Measurements from ENCODE around the gene FAM72C. TPM values are rescaled to one million over a fixed set of nuclear protein-coding genes. Genes with fewer than 3 reads are reported as not detected.
"Not testable (repeated sequence)": the region's sequence is repeated elsewhere in the genome, so short reads cannot be mapped to it uniquely, and the experiment has no call there.

FAM72C gene
- total RNA-seq, 2 experiments from 2014 or later = 18.0 to 44.9 TPM

DNA sequence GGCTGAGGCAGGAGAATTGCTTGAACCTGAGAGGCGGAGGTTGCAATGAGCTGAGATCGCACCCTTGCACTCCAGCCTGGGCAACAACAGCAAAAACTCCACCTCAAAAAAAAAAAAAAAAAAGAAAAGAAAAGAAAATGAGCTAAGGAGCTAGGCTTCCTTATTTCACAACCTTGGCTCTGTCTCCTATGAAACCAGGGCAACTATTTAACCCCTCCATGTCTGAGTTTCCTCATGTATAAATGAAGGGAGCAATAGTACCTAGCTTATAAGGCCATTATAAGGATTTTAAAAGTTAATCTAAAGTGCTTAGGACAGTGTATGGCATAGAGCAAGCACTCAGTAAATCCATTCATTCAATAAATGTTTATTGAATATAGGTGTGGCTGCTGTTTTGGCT is 32.9 kb downstream of the FAM72C start:
- H3K36me3 ChIP-seq (ENCODE audit: insufficient read depth, low read length); CTCF ChIA-PET (ENCODE audit: unreplicated experiment); POLR2A ChIA-PET; intact Hi-C loops (cut with micrococcal nuclease; ENCODE audit: unreplicated experiment); H3K4me2 ChIP-seq (ENCODE audit: low read length); H2AFZ ChIP-seq (ENCODE audit: low read length); H4K20me1 ChIP-seq (ENCODE audit: insufficient read depth, low read length); H3K27ac ChIP-seq (ENCODE audit: low read depth, low read length, poor library complexity, severe bottlenecking); BruUV-seq (replicated peaks); H3K9me2 ChIP-seq (ENCODE audit: insufficient read depth, low read length); H3K4me1 ChIP-seq (ENCODE audit: insufficient read depth, low read length, poor library complexity, severe bottlenecking); H3K4me3 ChIP-seq (ENCODE audit: low read depth, low read length, poor library complexity, severe bottlenecking); H3K9me3 ChIP-seq (ENCODE audit: low read length); DNase-seq (ENCODE audit: low spot score); H3K79me2 ChIP-seq (ENCODE audit: insufficient read depth, low read depth, low read length): not testable (repeated sequence)

DNA sequence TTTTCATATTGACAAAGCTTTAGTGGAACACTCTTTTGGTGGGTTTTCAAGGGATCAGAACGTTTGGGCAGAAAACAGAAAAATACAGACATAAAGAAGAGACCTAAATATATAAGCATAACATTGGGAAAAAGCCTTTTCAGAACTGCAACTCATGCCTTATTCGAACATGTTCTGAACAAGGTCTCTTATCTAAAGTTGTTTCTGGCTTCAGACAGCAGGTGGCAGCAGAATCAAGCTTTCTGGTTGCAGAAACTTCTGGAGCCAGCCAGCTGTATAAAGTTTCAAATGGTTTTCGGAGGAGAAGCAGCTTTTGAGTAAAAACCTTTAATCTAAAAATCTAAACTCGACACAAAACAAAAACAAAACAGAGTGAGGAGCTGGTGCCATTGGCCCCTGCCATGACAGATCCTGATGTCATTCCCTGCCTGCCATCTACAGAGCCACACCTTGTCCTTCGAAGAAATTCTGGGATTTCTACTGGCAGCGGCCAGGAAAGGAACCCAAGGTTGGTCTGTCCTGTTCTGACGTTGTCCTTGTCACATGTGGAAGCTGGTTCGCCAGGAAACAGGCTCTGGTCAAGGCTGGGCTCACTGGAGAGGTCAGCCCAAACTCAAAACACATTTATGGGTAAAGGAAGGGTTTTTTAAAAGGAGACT is 35.2 kb downstream of the FAM72C start:
- H3K36me3 ChIP-seq (ENCODE audit: insufficient read depth, low read length); intact Hi-C loops (cut with micrococcal nuclease; ENCODE audit: unreplicated experiment); H3K4me1 ChIP-seq (ENCODE audit: insufficient read depth, low read length, poor library complexity, severe bottlenecking); BruUV-seq (replicated peaks); H3K27ac ChIP-seq (ENCODE audit: low read depth, low read length, poor library complexity, severe bottlenecking); H3K4me2 ChIP-seq (ENCODE audit: low read length); H2AFZ ChIP-seq (ENCODE audit: low read length); H4K20me1 ChIP-seq (ENCODE audit: insufficient read depth, low read length); CTCF ChIA-PET (ENCODE audit: unreplicated experiment); POLR2A ChIA-PET; H3K4me3 ChIP-seq (ENCODE audit: low read depth, low read length, poor library complexity, severe bottlenecking); H3K79me2 ChIP-seq (ENCODE audit: insufficient read depth, low read depth, low read length); H3K9me3 ChIP-seq (ENCODE audit: low read length); H3K9me2 ChIP-seq (ENCODE audit: insufficient read depth, low read length): not testable (repeated sequence)
- DNase-seq (ENCODE audit: low spot score) = peak; percentile 37
- TF ChIP-seq, protein P1, sequence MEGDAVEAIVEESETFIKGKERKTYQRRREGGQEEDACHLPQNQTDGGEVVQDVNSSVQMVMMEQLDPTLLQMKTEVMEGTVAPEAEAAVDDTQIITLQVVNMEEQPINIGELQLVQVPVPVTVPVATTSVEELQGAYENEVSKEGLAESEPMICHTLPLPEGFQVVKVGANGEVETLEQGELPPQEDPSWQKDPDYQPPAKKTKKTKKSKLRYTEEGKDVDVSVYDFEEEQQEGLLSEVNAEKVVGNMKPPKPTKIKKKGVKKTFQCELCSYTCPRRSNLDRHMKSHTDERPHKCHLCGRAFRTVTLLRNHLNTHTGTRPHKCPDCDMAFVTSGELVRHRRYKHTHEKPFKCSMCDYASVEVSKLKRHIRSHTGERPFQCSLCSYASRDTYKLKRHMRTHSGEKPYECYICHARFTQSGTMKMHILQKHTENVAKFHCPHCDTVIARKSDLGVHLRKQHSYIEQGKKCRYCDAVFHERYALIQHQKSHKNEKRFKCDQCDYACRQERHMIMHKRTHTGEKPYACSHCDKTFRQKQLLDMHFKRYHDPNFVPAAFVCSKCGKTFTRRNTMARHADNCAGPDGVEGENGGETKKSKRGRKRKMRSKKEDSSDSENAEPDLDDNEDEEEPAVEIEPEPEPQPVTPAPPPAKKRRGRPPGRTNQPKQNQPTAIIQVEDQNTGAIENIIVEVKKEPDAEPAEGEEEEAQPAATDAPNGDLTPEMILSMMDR (conservative IDR thresholded peaks at IDR 0.05; ENCODE audit: low read length) = peak; percentile 44; the same call in 1 of the 2 replicates

DNA sequence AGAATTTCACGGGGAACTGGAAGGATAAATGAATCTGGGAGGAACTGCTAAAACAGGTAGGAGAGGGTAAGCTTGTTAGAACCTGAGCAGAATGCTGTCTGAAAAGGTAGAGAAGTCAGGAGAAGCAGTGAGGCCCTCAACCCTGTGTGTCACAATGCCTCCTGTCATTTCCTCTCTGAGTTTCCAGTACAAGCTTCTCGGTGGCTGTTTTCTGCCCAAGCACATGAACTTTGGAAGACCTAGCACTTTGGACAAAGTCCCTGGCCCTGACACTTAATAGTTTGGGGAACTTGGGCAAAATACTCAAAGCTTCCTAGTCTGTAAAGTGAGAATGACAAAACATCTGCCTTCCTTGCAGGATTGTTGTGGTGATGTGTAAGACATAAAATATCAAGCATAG is 52.7 kb downstream of the FAM72C start:
- H3K4me1 ChIP-seq (ENCODE audit: insufficient read depth, low read length, poor library complexity, severe bottlenecking); BruUV-seq (replicated peaks); CTCF ChIA-PET (ENCODE audit: unreplicated experiment); H3K4me3 ChIP-seq (ENCODE audit: low read depth, low read length, poor library complexity, severe bottlenecking); H3K36me3 ChIP-seq (ENCODE audit: insufficient read depth, low read length); H2AFZ ChIP-seq (ENCODE audit: low read length); DNase-seq (ENCODE audit: low spot score); H3K9me3 ChIP-seq (ENCODE audit: low read length); intact Hi-C loops (cut with micrococcal nuclease; ENCODE audit: unreplicated experiment); H3K27ac ChIP-seq (ENCODE audit: low read depth, low read length, poor library complexity, severe bottlenecking); H4K20me1 ChIP-seq (ENCODE audit: insufficient read depth, low read length); H3K79me2 ChIP-seq (ENCODE audit: insufficient read depth, low read depth, low read length); H3K4me2 ChIP-seq (ENCODE audit: low read length); H3K9me2 ChIP-seq (ENCODE audit: insufficient read depth, low read length); POLR2A ChIA-PET: not testable (repeated sequence)

DNA sequence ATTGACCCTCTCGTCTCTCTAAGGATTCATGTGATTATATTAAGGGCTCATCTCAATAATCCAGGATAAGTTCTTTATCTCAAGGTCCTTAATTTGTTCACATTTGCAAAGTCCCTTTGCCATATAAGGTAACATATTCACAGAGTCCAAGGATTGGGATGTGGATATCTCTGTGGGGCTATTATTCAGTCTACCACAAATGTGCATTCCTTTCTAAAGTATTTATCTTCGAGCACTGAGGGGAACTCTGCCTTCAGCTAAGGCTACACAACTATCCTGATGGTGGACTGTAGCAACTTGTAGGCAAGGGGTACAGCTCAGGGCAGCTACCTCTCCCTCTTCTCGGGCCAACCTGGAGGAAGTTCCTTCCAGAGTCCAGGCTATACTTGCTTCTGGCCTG is 53.2 kb downstream of the FAM72C start:
- H4K20me1 ChIP-seq (ENCODE audit: insufficient read depth, low read length); H3K4me3 ChIP-seq (ENCODE audit: low read depth, low read length, poor library complexity, severe bottlenecking); H3K4me1 ChIP-seq (ENCODE audit: insufficient read depth, low read length, poor library complexity, severe bottlenecking); H3K36me3 ChIP-seq (ENCODE audit: insufficient read depth, low read length); CTCF ChIA-PET (ENCODE audit: unreplicated experiment); BruUV-seq (replicated peaks); H3K4me2 ChIP-seq (ENCODE audit: low read length); H3K27ac ChIP-seq (ENCODE audit: low read depth, low read length, poor library complexity, severe bottlenecking); POLR2A ChIA-PET; H3K79me2 ChIP-seq (ENCODE audit: insufficient read depth, low read depth, low read length); H3K9me3 ChIP-seq (ENCODE audit: low read length); H2AFZ ChIP-seq (ENCODE audit: low read length); DNase-seq (ENCODE audit: low spot score); intact Hi-C loops (cut with micrococcal nuclease; ENCODE audit: unreplicated experiment); H3K9me2 ChIP-seq (ENCODE audit: insufficient read depth, low read length): not testable (repeated sequence)

DNA sequence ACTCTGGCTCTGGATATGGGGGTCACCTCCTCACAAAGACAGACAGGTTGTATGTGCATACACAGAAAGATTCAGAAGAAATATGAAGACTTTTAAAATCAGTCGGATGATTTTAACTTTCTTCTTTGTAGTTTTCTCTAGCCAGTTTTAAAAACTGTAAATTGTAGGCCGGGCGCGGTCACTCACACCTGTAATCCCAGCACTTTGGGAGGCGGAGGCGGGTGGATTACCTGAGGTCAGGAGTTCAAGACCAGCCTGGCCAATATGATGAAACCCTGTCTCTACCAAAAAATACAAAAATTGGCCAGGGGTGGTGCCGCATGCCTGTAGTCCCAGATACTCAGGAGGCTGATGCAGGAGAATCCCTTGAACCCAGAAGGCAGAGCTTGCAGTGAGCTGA is 58.1 kb downstream of the FAM72C start:
- CTCF ChIA-PET (ENCODE audit: unreplicated experiment); H3K9me3 ChIP-seq (ENCODE audit: low read length); BruUV-seq (replicated peaks); POLR2A ChIA-PET; H3K27ac ChIP-seq (ENCODE audit: low read depth, low read length, poor library complexity, severe bottlenecking); DNase-seq (ENCODE audit: low spot score); H3K4me1 ChIP-seq (ENCODE audit: insufficient read depth, low read length, poor library complexity, severe bottlenecking); H3K9me2 ChIP-seq (ENCODE audit: insufficient read depth, low read length); intact Hi-C loops (cut with micrococcal nuclease; ENCODE audit: unreplicated experiment); H3K79me2 ChIP-seq (ENCODE audit: insufficient read depth, low read depth, low read length); H3K4me2 ChIP-seq (ENCODE audit: low read length); H3K36me3 ChIP-seq (ENCODE audit: insufficient read depth, low read length); H2AFZ ChIP-seq (ENCODE audit: low read length); H3K4me3 ChIP-seq (ENCODE audit: low read depth, low read length, poor library complexity, severe bottlenecking); H4K20me1 ChIP-seq (ENCODE audit: insufficient read depth, low read length): not testable (repeated sequence)

Measured in OCI-LY7 (cell line).